B cell (primary cell): ENCODE measurements around the gene ALOXE3. TPM values are rescaled to one million over a fixed set of nuclear protein-coding genes. Genes with fewer than 3 reads are reported as not detected.

Experiments
- ATAC-seq: fragments of 200-7000 bp; cut with Tn5 transposase; one replicate; pipeline ENCODE4 v1.10.0; 2021; ENCODE audit warnings: low read depth, mild to moderate bottlenecking, moderate number of reproducible peaks, moderate library complexity
- CTCF ChIA-PET: fragments of 350-600 bp; sonication (Branson Sonifier 250); formaldehyde crosslinking; loops from one replicate; lab custom pipeline; 2021; ENCODE audit warnings: antibody characterized with exemption, inconsistent platforms; lab: Charles Lee
- POLR2A ChIA-PET: fragments of 350-600 bp; sonication (Branson Sonifier 250); formaldehyde crosslinking; loops from one replicate; lab custom pipeline; 2021; ENCODE audit warnings: antibody characterized with exemption; lab: Charles Lee
- DNase-seq: peaks from one replicate; pipeline ENCODE4 v3.0.0; 2013
- H2AFZ ChIP-seq: 2 replicates; pipeline ENCODE4 v1.6.1; 2012; ENCODE audit warnings: mild to moderate bottlenecking, low read depth, low read length; ENCODE audit not compliant: insufficient read depth, poor library complexity, severe bottlenecking
- H3K27ac ChIP-seq, 2 donors: 1 replicate in 1 of 2; 2 replicates in 1 of 2; pipeline ENCODE4 v1.5.1; 2012 to 2013; ENCODE audit warnings: low read length in 2 of 2, mild to moderate bottlenecking in 2 of 2, moderate library complexity in 1 of 2
- H3K27me3 ChIP-seq, 4 experiments: fragments of 200-600 bp in 1 of 4; sonication (generic) in 1 of 4; replicated peaks in 1 of 4; 1 replicate in 2 of 4; 2 replicates in 2 of 4; pipeline versions ENCODE4 v1.6.1 to v1.7.0; 2013 to 2016; ENCODE audit warnings: low read length in 3 of 4, mild to moderate bottlenecking in 2 of 4, mixed read lengths in 1 of 4, moderate library complexity in 1 of 4; ENCODE audit not compliant: insufficient read depth in 4 of 4, control insufficient read depth in 3 of 4; ENCODE audit errors: control extremely low read depth in 1 of 4
- H3K36me3 ChIP-seq, 2 experiments: replicated peaks in 1 of 2; 1 replicate in 1 of 2; 2 replicates in 1 of 2; pipeline versions ENCODE4 v1.6.1 to v1.7.1; 2013; ENCODE audit warnings: low read length in 1 of 2; ENCODE audit not compliant: insufficient read depth in 2 of 2, control insufficient read depth in 1 of 2; ENCODE audit errors: control extremely low read depth in 1 of 2, extremely low read depth in 1 of 2
- H3K4me1 ChIP-seq, 2 donors: fragments of 200-600 bp in 1 of 2; sonication (generic) in 1 of 2; 1 replicate in 1 of 2; 2 replicates in 1 of 2; pipeline versions ENCODE4 v1.5.1 to v1.6.1; 2013 to 2017; ENCODE audit warnings: low read length in 2 of 2; ENCODE audit not compliant: control insufficient read depth in 2 of 2, insufficient read depth in 2 of 2
- H3K4me2 ChIP-seq: replicated peaks from 2 replicates; pipeline ENCODE3; 2012; ENCODE audit warnings: mild to moderate bottlenecking, low read depth, low read length; ENCODE audit not compliant: poor library complexity, severe bottlenecking
- H3K4me3 ChIP-seq, 5 experiments: fragments of 200-600 bp in 1 of 5; sonication (generic) in 1 of 5; 1 replicate in 3 of 5; 2 replicates in 2 of 5; pipeline versions ENCODE4 v1.5.1 to v1.7.0; 2011 to 2016; ENCODE audit warnings: low read length in 4 of 5, mild to moderate bottlenecking in 4 of 5, low read depth in 2 of 5, control low read depth in 1 of 5, moderate library complexity in 1 of 5; ENCODE audit not compliant: insufficient read depth in 1 of 5; ENCODE audit errors: control extremely low read depth in 1 of 5, extremely low read depth in 1 of 5
- H3K79me2 ChIP-seq: fragments of 200-600 bp; sonication (generic); one replicate; pipeline ENCODE4 v1.6.0; 2016; ENCODE audit warnings: low read length; ENCODE audit not compliant: control insufficient read depth, insufficient read depth
- H3K9ac ChIP-seq: fragments of 200-600 bp; sonication (generic); 2 replicates; pipeline ENCODE4 v1.6.1; 2017; ENCODE audit warnings: mild to moderate bottlenecking, low read length, moderate library complexity
- H3K9me3 ChIP-seq, 3 donors: one replicate each; pipeline versions ENCODE4 v1.6.1 to v1.7.1; 2013; ENCODE audit warnings: low read length in 2 of 3; ENCODE audit not compliant: control insufficient read depth in 2 of 3, insufficient read depth in 1 of 3; ENCODE audit errors: control extremely low read depth in 1 of 3
- H4K20me1 ChIP-seq: 2 replicates; pipeline ENCODE4 v1.6.0; 2012; ENCODE audit warnings: mild to moderate bottlenecking, low read length; ENCODE audit not compliant: insufficient read depth, control insufficient read depth, poor library complexity, severe bottlenecking
- H3K27ac Mint-ChIP-seq: one replicate; pipeline ENCODE4 v1.8.0; 2021; ENCODE audit warnings: mixed read lengths
- H3K27me3 Mint-ChIP-seq: one replicate; pipeline ENCODE4 v1.8.0; 2021; ENCODE audit warnings: mixed read lengths
- H3K4me1 Mint-ChIP-seq: one replicate; pipeline ENCODE4 v1.8.0; 2021; ENCODE audit warnings: mixed read lengths
- H3K4me3 Mint-ChIP-seq: one replicate; pipeline ENCODE4 v1.8.0; 2021; ENCODE audit warnings: mixed read lengths
- H3K9me3 Mint-ChIP-seq: one replicate; pipeline ENCODE4 v1.8.0; 2022; ENCODE audit warnings: mixed read lengths; ENCODE audit not compliant: insufficient read depth
- CTCF ChIP-seq: fragments of 200-600 bp; IDR thresholded peaks from one replicate; pipeline ENCODE4 v1.8.0; 2022; ENCODE audit warnings: antibody characterized with exemption, mild to moderate bottlenecking
- EZH2 ChIP-seq: IDR thresholded peaks from 2 replicates; pipeline ENCODE4 v1.6.1; 2012; ENCODE audit warnings: borderline replicate concordance, low read depth, mild to moderate bottlenecking, moderate library complexity, low read length; ENCODE audit not compliant: insufficient read depth, poor library complexity, severe bottlenecking
- WGBS: methylation state at CpG from one replicate; pipeline ENCODE4 v1.1.5; 2013; ENCODE audit warnings: missing lambda C conversion rate; ENCODE audit not compliant: insufficient coverage; 5-methylcytosine and 5-hydroxymethylcytosine counted together
- intact Hi-C: fragments of 100-400 bp; cut with micrococcal nuclease; formaldehyde crosslinking; loops from one replicate; pipeline ENCODE4 v1.10.0; 2022
- polyA plus RNA-seq: library from polyadenylated mRNA; depleted of rRNA; stranded (reverse); fragments of >200 nt; gene quantifications from 2 replicates; pipeline ENCODE4 v1.2.3, GENCODE V29; 2012
- total RNA-seq, 2 donors: library from RNA; stranded (reverse); fragments of 120-200 nt in 1 of 2; gene quantifications; 1 replicate in 1 of 2; 2 replicates in 1 of 2; pipeline versions ENCODE4 v1.2.3 to v1.2.4, GENCODE V29; 2013 to 2022

The ALOXE3 gene
- total and polyA plus RNA-seq, 2 donors (not counting 1 experiment from before 2014, with no cell fraction given) = 0.04 TPM; not detected in 1

GRCh38 chr17:8080208-8080798 is 38.0 kb downstream of the ALOXE3 start:
- Histone ChIP-seq H3K79me2 (peaks cover 7% of the 10 kb centered on the region), H2AFZ (peak overlapping the region; percentile 98), H3K4me1 (peaks cover 9 to 15% of the 10 kb centered on the region in 2 donors), H3K4me3 (peak overlapping the region in 4 of 5 experiments; percentile 57 to 76 (median 70)), H3K27ac (no peak overlapping the region), H3K36me3 (no peaks in the 10 kb centered on the region), H3K9me3 (no peaks in the 10 kb centered on the region), H4K20me1 (peaks cover 9% of the 10 kb centered on the region), H3K4me2 (peak overlapping the region; percentile 97), H3K9ac (peak overlapping the region; percentile 76), H3K27me3 (peaks cover 0 to 11% (median 4%) of the 10 kb centered on the region in 4 experiments)
- intact Hi-C loops = loop anchor here (1.0 to 2.0 kb wide), 3 partner anchors 11 to 78 kb away; partner anchors contain the start of gene ALOXE3
- Mint-ChIP-seq H3K27ac (peak overlapping the region; percentile 92), H3K4me3 (peak overlapping the region; percentile 96), H3K9me3 (no peaks in the 10 kb centered on the region), H3K4me1 (peaks cover 14% of the 10 kb centered on the region), H3K27me3 (no peaks in the 10 kb centered on the region)
- TF ChIP-seq EZH2 (no peak), CTCF (peak; percentile 41)
- ChIA-PET CTCF (interaction anchor here (1.0 to 11.5 kb wide), 8 partner anchors 10 to 666 kb away, joined by 3 to 360 read pairs (median 11); partner anchors contain the start of genes ALOX12B and ALOXE3), POLR2A (interaction anchor here (1.3 kb wide), 2 partner anchors 10 to 168 kb away, joined by 6 to 8 read pairs; partner anchors contain the start of gene CTC1)
- 42% methylated on average over 25 of the region's 25 CpGs for WGBS
- no peak for DNase-seq
- ATAC-seq = no peak
